ENCODE measurements around the gene UQCRC1. TPM values are rescaled to one million over a fixed set of nuclear protein-coding genes. Genes with fewer than 3 reads are reported as not detected.

Gene UQCRC1
- total and polyA plus RNA-seq, 2 donors (not counting 1 experiment from before 2014, with no cell fraction given): 99.9 to 132 TPM

GRCh38 chr3:48636149-48636655, 26.8 kb upstream of the UQCRC1 start:
- H3K27ac Mint-ChIP-seq: no peak overlapping the region
- ATAC-seq (ENCODE audit: low read depth) (no peak), DNase-seq (no peak)
- no peak for TF ChIP-seq EZH2 (IDR thresholded peaks at IDR 0.05; ENCODE audit: borderline replicate concordance, insufficient read depth, low read depth, low read length, poor library complexity, severe bottlenecking)
- TF ChIP-seq CTCF (IDR thresholded peaks at IDR 0.05): no peak
- H3K9ac ChIP-seq (ENCODE audit: low read length): peak overlapping the region; percentile 80
- H3K4me3 ChIP-seq (ENCODE audit: control extremely low read depth in 1 of 5, extremely low read depth in 1 of 5, insufficient read depth in 1 of 5, low read depth in 2 of 5, low read length in 4 of 5): peak overlapping the region in 4 of 5 experiments; percentile 75 to 84 (median 78)
- no peaks in the 10 kb centered on the region for H3K9me3 Mint-ChIP-seq (ENCODE audit: insufficient read depth)
- H2AFZ ChIP-seq (ENCODE audit: insufficient read depth, low read depth, low read length, poor library complexity, severe bottlenecking): peak overlapping the region; percentile 95
- peaks cover 11 to 17% of the 10 kb centered on the region in 2 donors for H3K4me1 ChIP-seq (ENCODE audit: control insufficient read depth in 2 of 2, insufficient read depth in 2 of 2, low read length in 2 of 2)
- intact Hi-C loops (cut with micrococcal nuclease): no loop called here
- H4K20me1 ChIP-seq (ENCODE audit: control insufficient read depth, insufficient read depth, low read length, poor library complexity, severe bottlenecking): no peaks in the 10 kb centered on the region
- H3K27me3 ChIP-seq (replicated peaks in 1 of 4; ENCODE audit: control extremely low read depth in 1 of 4, control insufficient read depth in 3 of 4, insufficient read depth in 4 of 4, low read length in 3 of 4): peaks cover 0 to 2% (median 0%) of the 10 kb centered on the region in 4 experiments
- peak overlapping the region; percentile 89 for H3K4me3 Mint-ChIP-seq
- no peak overlapping the region for H3K27ac ChIP-seq (ENCODE audit: low read length in 2 of 2)
- H3K9me3 ChIP-seq (ENCODE audit: control extremely low read depth in 1 of 3, control insufficient read depth in 2 of 3, insufficient read depth in 1 of 3, low read length in 2 of 3): no peaks in the 10 kb centered on the region
- 0% methylated on average over 1 of the region's 10 CpGs for WGBS (ENCODE audit: insufficient coverage)
- H3K27me3 Mint-ChIP-seq: no peaks in the 10 kb centered on the region
- POLR2A ChIA-PET: interaction anchor here (1.2 kb wide), 1 partner anchor 458 kb away, joined by 3 read pairs; the partner anchor contains the start of gene QRICH1
- H3K36me3 ChIP-seq (replicated peaks in 1 of 2; ENCODE audit: control extremely low read depth in 1 of 2, control insufficient read depth in 1 of 2, extremely low read depth in 1 of 2, insufficient read depth in 2 of 2, low read length in 1 of 2): no peaks in the 10 kb centered on the region
- no peaks in the 10 kb centered on the region for H3K79me2 ChIP-seq (ENCODE audit: control insufficient read depth, insufficient read depth, low read length)
- peaks cover 13% of the 10 kb centered on the region for H3K4me1 Mint-ChIP-seq
- H3K4me2 ChIP-seq (replicated peaks; ENCODE audit: low read depth, low read length, poor library complexity, severe bottlenecking): peak overlapping the region; percentile 98
- CTCF ChIA-PET: interaction anchor here (0.9 to 1.8 kb wide), 3 partner anchors 20 to 50 kb away, joined by 3 to 7 read pairs (median 5); partner anchors contain the start of genes NCKIPSD and UQCRC1
